ENCODE data around the gene TOLLIP.
"Not testable (repeated sequence)": the region's sequence is repeated elsewhere in the genome, so short reads cannot be mapped to it uniquely, and the experiment has no call there.

The TOLLIP gene

GRCh38 chr11:1261241-1262071 is 48.0 kb downstream of the TOLLIP start:
- no peak for DNase-seq

DNA sequence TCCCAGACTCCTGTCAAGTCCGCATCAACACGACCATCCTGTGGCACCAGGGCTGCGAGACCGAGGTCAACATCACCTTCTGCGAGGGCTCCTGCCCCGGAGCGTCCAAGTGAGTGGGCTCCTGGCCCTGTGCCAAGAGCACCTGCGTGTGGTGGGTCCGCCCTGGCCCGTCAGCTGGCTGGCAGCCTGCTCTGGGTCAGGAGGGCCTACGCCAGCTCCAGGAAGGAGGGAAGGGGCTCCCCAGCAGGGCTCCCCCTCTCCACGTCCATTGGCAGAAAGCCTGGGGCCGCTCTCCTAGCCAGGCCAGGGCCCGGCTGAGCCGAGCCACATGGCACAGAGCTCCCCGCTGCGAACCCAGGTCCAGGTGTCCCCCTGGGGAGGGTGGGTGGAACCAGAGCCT is 48.8 kb downstream of the TOLLIP start:
- DNase-seq = no peak

DNA sequence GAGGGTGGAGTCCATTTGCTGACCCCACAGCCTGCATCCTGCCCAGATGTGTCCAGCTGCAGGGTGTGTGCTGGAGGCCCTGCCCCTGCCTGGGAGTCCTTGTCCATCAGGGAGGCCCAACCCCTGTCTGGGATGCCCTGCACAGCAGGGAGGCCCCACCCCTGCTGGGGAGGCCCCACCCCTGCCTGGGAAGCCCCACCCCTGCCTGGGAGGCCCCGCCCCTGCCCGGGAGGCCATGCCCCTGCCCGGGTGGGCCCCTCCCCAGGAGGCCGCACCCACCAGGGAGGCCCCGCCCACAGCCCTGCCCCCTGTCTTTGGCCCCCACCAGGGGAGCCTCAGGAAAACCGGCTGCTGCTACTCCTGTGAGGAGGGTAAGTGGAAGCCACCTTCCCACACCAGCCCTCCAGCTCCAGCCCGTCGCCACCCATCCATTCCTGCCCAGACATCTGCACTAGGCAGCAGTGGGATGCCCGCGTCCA is 49.4 kb downstream of the TOLLIP start:
- DNase-seq = no peak

DNA sequence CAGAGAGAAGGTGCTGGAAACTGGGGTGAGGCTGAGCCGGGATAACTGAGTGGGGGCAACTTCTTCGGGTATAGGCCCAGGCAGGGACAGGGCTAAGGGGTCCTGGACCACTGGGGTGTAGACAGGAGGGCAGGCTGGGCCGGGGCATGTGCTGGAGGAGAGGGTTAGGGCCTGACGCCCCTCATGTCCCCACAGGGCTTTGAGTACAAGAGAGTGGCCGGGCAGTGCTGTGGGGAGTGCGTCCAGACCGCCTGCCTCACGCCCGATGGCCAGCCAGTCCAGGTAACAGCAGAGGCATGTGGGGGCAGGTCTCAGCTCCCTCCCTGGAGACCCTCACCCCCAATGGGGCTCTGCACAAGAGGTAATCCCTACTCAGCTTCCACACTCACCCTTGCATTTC is 49.9 kb downstream of the TOLLIP start:
- DNase-seq = no peak

- no peak for DNase-seq
Measured at GRCh38 chr11:1259076-1259461, 50.4 kb downstream of the TOLLIP start.

GRCh38 chr11:1258401-1259075 is 50.9 kb downstream of the TOLLIP start:
- DNase-seq = no peak

GRCh38 chr11:1257916-1258315 is 51.5 kb downstream of the TOLLIP start:
- no peak for DNase-seq

- no peak for DNase-seq
Measured at GRCh38 chr11:1257366-1257765, 52.1 kb downstream of the TOLLIP start.

DNA sequence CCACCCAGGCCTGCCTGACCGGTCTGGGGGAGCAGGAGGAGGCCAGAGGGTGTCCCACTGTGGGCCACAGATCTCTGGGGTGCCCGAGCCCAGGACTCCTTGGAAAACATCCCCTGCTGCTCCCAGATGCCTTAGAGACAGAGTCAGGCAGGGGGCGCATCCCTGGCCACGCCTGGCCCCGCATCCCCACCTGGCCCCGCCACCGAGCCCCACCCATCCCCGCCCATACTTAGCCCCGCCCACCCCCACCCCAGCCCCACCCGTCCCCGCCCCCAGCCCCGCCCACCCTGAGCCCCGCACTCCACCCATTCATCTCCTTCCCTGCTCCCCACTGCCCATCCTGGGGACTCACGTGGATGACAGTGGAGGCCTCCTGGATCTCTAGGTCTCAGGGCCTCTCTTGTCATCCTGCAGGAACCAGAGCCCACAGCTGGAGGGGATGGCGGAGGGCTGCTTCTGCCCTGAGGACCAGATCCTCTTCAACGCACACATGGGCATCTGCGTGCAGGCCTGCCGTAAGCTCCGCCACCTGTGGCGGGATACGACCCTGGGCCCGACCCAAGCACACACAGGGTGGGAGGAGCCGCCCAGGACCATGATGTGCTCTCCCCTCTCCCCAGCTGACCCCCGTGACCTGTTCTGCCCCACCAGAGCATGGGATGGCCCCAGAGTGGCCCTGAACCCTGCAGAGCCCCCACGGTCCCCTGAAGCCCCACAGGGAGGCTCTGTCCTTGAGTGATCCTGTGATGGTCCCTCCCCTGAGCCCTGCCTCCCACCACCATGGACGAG is 53.0 kb downstream of the TOLLIP start:
- no peak for DNase-seq

DNA sequence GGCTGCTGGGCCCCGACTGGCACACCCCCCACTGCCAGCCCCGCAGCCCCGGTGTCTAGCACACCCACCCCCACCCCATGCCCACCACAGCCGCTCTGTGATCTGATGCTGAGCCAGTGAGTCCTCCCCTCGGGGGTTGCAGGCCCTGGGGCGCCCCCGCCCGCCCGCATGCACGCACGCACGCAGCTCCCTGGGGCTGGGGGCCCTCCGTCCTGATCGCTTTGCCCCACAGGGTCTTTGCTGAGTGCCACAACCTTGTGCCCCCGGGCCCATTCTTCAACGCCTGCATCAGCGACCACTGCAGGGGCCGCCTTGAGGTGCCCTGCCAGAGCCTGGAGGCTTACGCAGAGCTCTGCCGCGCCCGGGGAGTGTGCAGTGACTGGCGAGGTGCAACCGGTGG is 54.3 kb downstream of the TOLLIP start:
- no peak for DNase-seq

DNA sequence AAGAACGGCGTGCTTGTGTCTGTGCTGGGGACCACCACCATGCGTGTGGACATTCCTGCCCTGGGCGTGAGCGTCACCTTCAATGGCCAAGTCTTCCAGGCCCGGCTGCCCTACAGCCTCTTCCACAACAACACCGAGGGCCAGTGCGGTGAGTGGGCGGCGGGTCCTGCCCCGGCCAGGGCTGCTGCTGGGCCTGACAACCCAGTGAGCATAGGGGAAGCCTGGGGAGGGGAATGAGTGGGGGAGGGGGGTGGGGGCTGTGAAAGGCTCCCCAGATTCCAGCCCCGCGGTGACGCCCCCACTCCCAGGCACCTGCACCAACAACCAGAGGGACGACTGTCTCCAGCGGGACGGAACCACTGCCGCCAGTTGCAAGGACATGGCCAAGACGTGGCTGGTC is 54.7 kb downstream of the TOLLIP start:
- no peak for DNase-seq

DNA sequence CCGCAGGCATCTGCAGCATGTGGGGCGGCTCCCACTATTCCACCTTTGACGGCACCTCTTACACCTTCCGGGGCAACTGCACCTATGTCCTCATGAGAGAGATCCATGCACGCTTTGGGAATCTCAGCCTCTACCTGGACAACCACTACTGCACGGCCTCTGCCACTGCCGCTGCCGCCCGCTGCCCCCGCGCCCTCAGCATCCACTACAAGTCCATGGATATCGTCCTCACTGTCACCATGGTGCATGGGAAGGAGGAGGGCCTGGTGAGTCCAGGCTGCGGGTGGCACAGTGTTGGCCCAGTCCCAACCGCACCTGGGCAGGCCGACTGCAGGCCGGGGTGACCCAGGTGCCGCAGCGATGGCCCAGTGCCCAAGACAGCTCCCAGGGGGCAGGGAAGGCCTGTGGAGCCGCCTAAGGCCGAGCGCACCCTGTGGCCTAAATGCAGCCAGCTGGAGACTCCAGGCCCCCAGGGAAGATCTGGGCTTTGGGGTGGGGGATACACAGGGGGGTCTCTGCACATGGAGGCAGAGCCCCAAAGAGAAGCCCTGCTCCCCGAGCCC is 55.3 kb downstream of the TOLLIP start:
- DNase-seq = no peak

GRCh38 chr11:1253103-1253485 is 56.3 kb downstream of the TOLLIP start:
- DNase-seq = no peak

DNA sequence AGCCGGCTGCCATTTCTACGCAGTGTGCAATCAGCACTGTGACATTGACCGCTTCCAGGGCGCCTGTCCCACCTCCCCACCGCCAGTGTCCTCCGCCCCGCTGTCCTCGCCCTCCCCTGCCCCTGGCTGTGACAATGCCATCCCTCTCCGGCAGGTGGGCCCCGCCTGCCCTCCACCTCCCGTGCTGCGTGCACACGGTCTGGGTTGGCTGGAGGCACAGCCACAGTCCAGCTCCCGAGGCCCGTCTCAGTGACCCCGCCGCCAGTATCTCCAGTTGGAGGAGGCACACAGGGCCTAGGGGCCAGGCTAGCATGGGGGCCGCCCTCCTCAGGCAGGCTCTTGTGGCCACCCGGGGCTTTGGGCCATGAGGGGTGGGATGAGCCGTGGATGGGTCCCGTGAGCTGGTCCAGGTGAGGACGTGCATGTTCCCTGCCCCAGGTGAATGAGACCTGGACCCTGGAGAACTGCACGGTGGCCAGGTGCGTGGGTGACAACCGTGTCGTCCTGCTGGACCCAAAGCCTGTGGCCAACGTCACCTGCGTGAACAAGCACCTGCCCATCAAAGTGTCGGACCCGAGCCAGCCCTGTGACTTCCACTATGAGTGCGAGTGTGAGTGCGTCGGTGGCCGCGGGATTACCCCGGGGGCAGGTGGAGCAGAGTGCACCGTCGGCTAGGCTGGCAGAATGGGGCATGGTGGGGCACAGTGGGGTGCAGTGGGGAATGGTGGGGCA is 56.9 kb downstream of the TOLLIP start:
- DNase-seq = no peak

DNA sequence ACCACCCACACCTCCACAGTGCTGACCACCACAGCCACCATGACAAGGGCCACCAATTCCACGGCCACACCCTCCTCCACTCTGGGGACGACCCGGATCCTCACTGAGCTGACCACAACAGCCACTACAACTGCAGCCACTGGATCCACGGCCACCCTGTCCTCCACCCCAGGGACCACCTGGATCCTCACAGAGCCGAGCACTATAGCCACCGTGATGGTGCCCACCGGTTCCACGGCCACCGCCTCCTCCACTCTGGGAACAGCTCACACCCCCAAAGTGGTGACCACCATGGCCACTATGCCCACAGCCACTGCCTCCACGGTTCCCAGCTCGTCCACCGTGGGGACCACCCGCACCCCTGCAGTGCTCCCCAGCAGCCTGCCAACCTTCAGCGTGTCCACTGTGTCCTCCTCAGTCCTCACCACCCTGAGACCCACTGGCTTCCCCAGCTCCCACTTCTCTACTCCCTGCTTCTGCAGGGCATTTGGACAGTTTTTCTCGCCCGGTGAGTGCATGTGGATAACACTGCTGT is 58.1 kb downstream of the TOLLIP start:
- DNase-seq = no peak

- not testable (repeated sequence) for DNase-seq
Measured at GRCh38 chr11:1250411-1250810, 59.0 kb downstream of the TOLLIP start.

DNA sequence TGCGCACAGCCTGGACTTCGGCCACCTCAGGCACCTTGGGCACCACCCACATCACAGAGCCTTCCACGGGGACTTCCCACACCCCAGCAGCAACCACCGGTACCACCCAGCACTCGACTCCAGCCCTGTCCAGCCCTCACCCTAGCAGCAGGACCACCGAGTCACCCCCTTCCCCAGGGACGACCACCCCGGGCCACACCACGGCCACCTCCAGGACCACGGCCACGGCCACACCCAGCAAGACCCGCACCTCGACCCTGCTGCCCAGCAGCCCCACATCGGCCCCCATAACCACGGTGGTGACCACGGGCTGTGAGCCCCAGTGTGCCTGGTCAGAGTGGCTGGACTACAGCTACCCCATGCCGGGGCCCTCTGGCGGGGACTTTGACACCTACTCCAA is 60.5 kb downstream of the TOLLIP start:
- not testable (repeated sequence) for DNase-seq

- not testable (repeated sequence) for DNase-seq
Measured at GRCh38 chr11:1247026-1247425, 62.4 kb downstream of the TOLLIP start.

GRCh38 chr11:1246301-1246700 is 63.1 kb downstream of the TOLLIP start:
- not testable (repeated sequence) for DNase-seq

DNA sequence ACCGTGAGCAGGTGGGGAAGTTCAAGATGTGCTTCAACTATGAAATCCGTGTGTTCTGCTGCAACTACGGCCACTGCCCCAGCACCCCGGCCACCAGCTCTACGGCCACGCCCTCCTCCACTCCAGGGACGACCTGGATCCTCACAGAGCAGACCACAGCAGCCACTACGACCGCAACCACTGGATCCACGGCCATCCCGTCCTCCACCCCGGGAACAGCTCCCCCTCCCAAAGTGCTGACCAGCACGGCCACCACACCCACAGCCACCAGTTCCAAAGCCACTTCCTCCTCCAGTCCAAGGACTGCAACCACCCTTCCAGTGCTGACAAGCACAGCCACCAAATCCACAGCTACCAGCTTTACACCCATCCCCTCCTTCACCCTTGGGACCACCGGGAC is 63.7 kb downstream of the TOLLIP start:
- not testable (repeated sequence) for DNase-seq

- DNase-seq = not testable (repeated sequence)
Measured at GRCh38 chr11:1244557-1244956, 64.9 kb downstream of the TOLLIP start.

- DNase-seq = not testable (repeated sequence)
Measured at GRCh38 chr11:1243521-1243920, 65.9 kb downstream of the TOLLIP start.
